ENCODE results near the gene OR2W3. TPM values are rescaled to one million over a fixed set of nuclear protein-coding genes. Genes with fewer than 3 reads are reported as not detected.
"Not testable (repeated sequence)": the region's sequence is repeated elsewhere in the genome, so short reads cannot be mapped to it uniquely, and the experiment has no call there.

Gene OR2W3
- total RNA-seq, 1 experiment from 2014 or later: not detected

GRCh38 chr1:247904122-247904521, 8.7 kb downstream of the OR2W3 start:
- no peaks in the 10 kb centered on the region for H3K36me3 ChIP-seq (replicated peaks; ENCODE audit: control insufficient read depth, insufficient read depth, low read length)
- H3K27me3 ChIP-seq (ENCODE audit: control insufficient read depth, insufficient read depth, low read length): no peaks in the 10 kb centered on the region
- no peak for DNase-seq
- H3K4me3 ChIP-seq (ENCODE audit: insufficient read depth, low read depth, low read length): no peak overlapping the region

- H3K36me3 ChIP-seq (replicated peaks; ENCODE audit: control insufficient read depth, insufficient read depth, low read length): no peaks in the 10 kb centered on the region
- DNase-seq: no peak
- no peaks in the 10 kb centered on the region for H3K27me3 ChIP-seq (ENCODE audit: control insufficient read depth, insufficient read depth, low read length)
Measured at GRCh38 chr1:247905181-247905580, 9.8 kb downstream of the OR2W3 start.

DNA sequence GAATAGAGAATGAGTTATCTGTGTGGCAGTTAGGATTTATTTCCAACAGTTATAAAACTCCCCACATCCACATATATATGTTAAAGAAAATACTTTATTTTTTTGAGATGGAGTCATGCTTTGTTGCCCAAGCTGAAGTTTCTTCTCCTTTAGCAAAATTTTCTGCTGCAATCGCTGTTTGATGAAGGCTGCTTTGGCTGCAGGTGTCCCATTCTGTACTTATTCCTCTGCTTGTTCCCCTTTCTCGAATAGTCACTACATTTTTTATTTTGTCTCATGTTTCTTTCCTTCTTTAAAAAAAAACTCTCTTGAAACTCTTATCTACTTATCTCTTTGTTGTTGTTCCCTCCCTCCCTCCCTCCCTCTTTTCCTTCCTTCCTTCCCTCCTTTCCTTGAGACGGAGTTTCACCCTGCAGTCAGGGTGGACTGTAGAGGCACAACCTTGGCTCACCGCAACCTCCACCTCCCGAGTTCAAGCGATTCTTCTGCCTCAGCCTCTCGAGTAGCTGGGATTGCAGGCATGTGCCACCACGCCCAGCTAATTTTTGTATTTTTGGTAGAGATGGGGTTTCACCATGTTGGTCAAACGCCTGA, 10.6 kb downstream of the OR2W3 start:
- H3K36me3 ChIP-seq (replicated peaks; ENCODE audit: control insufficient read depth, insufficient read depth, low read length): no peaks in the 10 kb centered on the region
- no peak overlapping the region for H3K4me3 ChIP-seq (ENCODE audit: insufficient read depth, low read depth, low read length)
- no peak for DNase-seq
- H3K27me3 ChIP-seq (ENCODE audit: control insufficient read depth, insufficient read depth, low read length): no peaks in the 10 kb centered on the region

More at GRCh38 chr1:247905181-247905580, 9.8 kb downstream of the OR2W3 start:
- no peak overlapping the region for H3K4me3 ChIP-seq (ENCODE audit: insufficient read depth, low read depth, low read length)

DNA sequence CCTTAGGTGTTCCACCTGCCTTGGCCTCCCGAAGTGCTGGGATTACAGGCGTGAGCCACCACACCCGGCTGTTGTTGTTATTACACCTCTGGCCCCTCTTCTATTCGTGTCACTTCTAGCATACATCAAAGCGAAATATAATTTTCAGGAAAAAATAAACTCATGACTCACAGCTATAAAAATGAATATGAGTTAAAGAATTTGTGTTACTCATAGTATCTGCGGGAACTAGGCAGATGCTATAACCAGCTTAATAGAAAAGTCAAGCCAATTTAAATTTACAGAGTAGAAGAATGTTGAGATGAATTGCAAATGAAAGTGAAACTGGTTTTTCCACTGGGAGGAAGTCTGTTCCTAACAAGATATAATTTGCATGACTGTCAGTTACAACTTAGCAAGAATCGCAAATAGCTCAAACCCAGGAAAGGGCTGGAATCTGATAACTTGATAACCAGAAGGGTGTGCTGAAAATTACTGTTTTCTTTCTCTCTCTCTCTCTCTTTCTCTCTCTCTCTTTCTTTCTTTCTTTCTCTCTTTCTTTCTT, 11.2 kb downstream of the OR2W3 start:
- no peaks in the 10 kb centered on the region for H3K27me3 ChIP-seq (ENCODE audit: control insufficient read depth, insufficient read depth, low read length)
- peak; percentile 17 for DNase-seq
- H3K36me3 ChIP-seq (replicated peaks; ENCODE audit: control insufficient read depth, insufficient read depth, low read length): no peaks in the 10 kb centered on the region
- H3K4me3 ChIP-seq (ENCODE audit: insufficient read depth, low read depth, low read length): no peak overlapping the region

GRCh38 chr1:247908766-247909165, 13.4 kb downstream of the OR2W3 start:
- Histone ChIP-seq H3K27me3 (ENCODE audit: control insufficient read depth, insufficient read depth, low read length) (no peaks in the 10 kb centered on the region), H3K36me3 (replicated peaks; ENCODE audit: control insufficient read depth, insufficient read depth, low read length) (no peaks in the 10 kb centered on the region), H3K4me3 (ENCODE audit: insufficient read depth, low read depth, low read length) (no peak overlapping the region)
- DNase-seq: no peak

DNA sequence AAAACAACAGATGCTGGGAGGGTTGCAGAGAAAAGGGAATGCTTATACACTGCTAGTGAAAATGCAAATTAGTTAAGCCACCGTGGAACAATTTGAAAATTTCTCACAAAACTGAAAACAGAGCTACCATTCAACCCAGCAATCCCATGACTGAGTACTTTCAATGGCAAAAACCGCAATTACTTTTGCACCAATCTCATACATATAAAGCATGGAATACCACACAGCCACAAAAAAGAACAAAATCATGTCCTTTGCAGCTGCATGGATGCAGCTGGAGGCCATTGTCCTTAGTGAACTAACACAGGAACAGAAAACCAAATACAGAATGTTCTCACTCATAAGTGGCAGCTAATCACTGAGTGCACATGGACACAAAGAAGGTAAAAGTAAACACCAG, 18.4 kb downstream of the OR2W3 start:
- Histone ChIP-seq H3K36me3 (replicated peaks; ENCODE audit: control insufficient read depth, insufficient read depth, low read length) (no peaks in the 10 kb centered on the region), H3K27me3 (ENCODE audit: control insufficient read depth, insufficient read depth, low read length) (no peaks in the 10 kb centered on the region), H3K4me3 (ENCODE audit: insufficient read depth, low read depth, low read length) (no peak overlapping the region)
- DNase-seq: no peak

DNA sequence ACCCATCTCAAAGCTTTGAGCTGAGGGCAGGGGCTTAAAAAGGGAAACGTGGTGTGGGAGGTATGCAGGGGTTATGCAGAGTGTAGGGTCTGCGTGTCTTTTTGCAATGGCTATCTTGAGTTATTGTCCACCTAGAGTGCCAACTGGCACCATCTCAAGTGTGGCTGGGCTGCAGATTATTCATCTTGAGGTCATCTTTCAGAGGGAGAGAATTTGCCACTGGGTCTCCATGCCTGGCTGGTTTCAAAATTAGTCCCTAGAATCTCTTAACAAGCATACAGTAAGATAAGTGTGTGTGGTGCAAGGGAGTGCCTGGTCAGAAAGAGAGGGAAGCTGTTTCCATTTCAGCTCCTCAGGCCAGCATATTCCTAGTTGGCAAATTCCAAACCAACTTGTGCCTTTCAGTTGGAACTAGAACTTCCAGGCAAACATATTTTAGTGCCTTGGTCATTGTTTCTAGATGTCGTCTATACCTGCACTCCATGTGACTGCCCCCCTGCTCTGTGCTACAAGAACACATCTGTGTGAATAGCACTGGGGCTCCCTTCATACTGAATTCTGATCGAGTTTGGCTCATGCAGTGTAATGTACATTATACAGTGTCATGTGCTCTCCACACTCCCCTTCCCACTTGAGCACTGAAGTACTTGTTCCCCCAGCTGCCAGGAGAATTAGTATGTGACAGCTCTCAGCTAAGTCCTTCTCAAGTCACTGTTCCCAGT, 19.7 kb downstream of the OR2W3 start:
- Histone ChIP-seq H3K4me3 (ENCODE audit: insufficient read depth, low read depth, low read length) (no peak overlapping the region), H3K36me3 (replicated peaks; ENCODE audit: control insufficient read depth, insufficient read depth, low read length) (no peaks in the 10 kb centered on the region), H3K27me3 (ENCODE audit: control insufficient read depth, insufficient read depth, low read length) (no peaks in the 10 kb centered on the region)
- DNase-seq: no peak

DNA sequence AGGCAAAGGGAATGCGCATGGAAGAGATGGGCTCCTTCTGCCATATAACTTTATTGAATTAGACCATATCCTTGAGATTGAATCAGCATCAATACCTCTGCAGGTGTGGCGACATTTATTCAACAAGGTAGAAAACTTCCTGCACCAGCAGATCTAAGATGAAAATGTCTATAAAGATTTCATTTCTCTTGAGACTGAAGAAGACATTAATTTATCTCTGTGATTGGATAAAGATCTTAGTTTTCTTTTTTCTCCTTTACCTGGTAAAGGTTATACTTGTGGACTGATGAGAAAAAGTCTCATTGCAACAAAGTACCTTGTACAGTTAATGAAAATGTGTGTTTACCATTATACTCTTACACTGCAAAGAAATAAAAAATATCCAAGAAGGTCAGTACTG, 24.6 kb downstream of the OR2W3 start, which contains the start of gene OR2T8:
OR2T8 (plus strand) TSS at position 301 of the 400 bp plus-strand sequence. CDS start 766 bp downstream, outside the sequence.
- DNase-seq: no peak
- no peaks in the 10 kb centered on the region for H3K27me3 ChIP-seq (ENCODE audit: control insufficient read depth, insufficient read depth, low read length)
- H3K36me3 ChIP-seq (replicated peaks; ENCODE audit: control insufficient read depth, insufficient read depth, low read length): no peaks in the 10 kb centered on the region
- H3K4me3 ChIP-seq (ENCODE audit: insufficient read depth, low read depth, low read length): no peak within 1 kb of the TSS

- Histone ChIP-seq H3K4me3 (ENCODE audit: insufficient read depth, low read depth, low read length) (no peak overlapping the region), H3K36me3 (replicated peaks; ENCODE audit: control insufficient read depth, insufficient read depth, low read length) (no peaks in the 10 kb centered on the region), H3K27me3 (ENCODE audit: control insufficient read depth, insufficient read depth, low read length) (no peaks in the 10 kb centered on the region)
- peak; percentile 31 for DNase-seq
Measured at GRCh38 chr1:247923941-247924340, 28.6 kb downstream of the OR2W3 start.

- Histone ChIP-seq H3K4me3 (ENCODE audit: insufficient read depth, low read depth, low read length) (no peak within 1 kb of the TSS), H3K36me3 (replicated peaks; ENCODE audit: control insufficient read depth, insufficient read depth, low read length) (no peaks in the 10 kb centered on the region), H3K27me3 (ENCODE audit: control insufficient read depth, insufficient read depth, low read length) (no peaks in the 10 kb centered on the region)
- no peak for DNase-seq
Measured at GRCh38 chr1:247924868-247925267, 29.5 kb downstream of the OR2W3 start, which contains the start of gene OR2AJ1. Gene OR2AJ1, plus strand, starts transcription at chr1:247924889. Its CDS starts 8,880 bp downstream, at chr1:247933769.

DNA sequence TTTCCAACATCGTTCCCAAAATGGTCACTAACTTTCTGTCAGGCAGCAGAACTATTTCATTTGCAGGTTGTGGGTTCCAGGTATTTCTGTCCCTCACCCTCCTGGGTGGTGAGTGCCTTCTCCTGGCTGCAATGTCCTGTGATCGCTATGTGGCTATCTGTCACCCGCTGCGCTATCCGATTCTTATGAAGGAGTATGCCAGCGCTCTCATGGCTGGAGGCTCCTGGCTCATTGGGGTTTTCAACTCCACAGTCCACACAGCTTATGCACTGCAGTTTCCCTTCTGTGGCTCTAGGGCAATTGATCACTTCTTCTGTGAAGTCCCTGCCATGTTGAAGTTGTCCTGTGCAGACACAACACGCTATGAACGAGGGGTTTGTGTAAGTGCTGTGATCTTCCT, 38.6 kb downstream of the OR2W3 start:
- H3K4me3 ChIP-seq (ENCODE audit: insufficient read depth, low read depth, low read length): no peak overlapping the region
- H3K27me3 ChIP-seq (ENCODE audit: control insufficient read depth, insufficient read depth, low read length): no peaks in the 10 kb centered on the region
- H3K36me3 ChIP-seq (replicated peaks; ENCODE audit: control insufficient read depth, insufficient read depth, low read length): no peaks in the 10 kb centered on the region
- DNase-seq: no peak

DNA sequence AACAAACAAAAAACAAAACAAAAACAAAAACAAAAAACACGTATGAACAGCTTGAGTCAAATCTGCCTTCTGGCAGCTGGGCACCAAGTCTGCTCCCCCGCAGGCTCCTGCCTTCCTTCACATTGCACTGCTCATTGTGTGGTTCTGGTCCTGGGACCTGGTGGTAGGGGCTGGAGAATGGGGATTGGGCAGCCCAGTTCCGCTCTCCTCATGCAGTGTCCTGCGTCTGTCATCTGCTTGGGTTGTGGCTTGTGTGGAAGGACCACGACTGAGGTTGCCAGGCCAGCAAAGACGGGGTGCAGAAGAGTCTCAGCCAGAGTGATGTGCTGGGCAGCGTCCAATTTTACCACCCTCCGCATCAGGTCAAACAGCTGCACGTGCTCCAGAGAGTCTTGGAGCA, 40.4 kb downstream of the OR2W3 start:
- DNase-seq: no peak
- no peak overlapping the region for H3K4me3 ChIP-seq (ENCODE audit: insufficient read depth, low read depth, low read length)
- no peaks in the 10 kb centered on the region for H3K36me3 ChIP-seq (replicated peaks; ENCODE audit: control insufficient read depth, insufficient read depth, low read length)
- no peaks in the 10 kb centered on the region for H3K27me3 ChIP-seq (ENCODE audit: control insufficient read depth, insufficient read depth, low read length)

- Histone ChIP-seq H3K27me3 (ENCODE audit: control insufficient read depth, insufficient read depth, low read length) (no peaks in the 10 kb centered on the region), H3K36me3 (replicated peaks; ENCODE audit: control insufficient read depth, insufficient read depth, low read length) (no peaks in the 10 kb centered on the region), H3K4me3 (ENCODE audit: insufficient read depth, low read depth, low read length) (no peak overlapping the region)
- peak; percentile 4 for DNase-seq
Measured at GRCh38 chr1:247936415-247936814, 41.0 kb downstream of the OR2W3 start.

GRCh38 chr1:247936965-247937734, 41.8 kb downstream of the OR2W3 start:
- not testable (repeated sequence) for H3K27me3 ChIP-seq (ENCODE audit: control insufficient read depth, insufficient read depth, low read length); H3K36me3 ChIP-seq (replicated peaks; ENCODE audit: control insufficient read depth, insufficient read depth, low read length); H3K4me3 ChIP-seq (ENCODE audit: insufficient read depth, low read depth, low read length)
- peak; percentile 88 for DNase-seq

All from H7 (cell line).